Tibial artery (tissue), 4 donors: ENCODE measurements around the gene SEC14L5.

ENCODE experiments used
- DNase-seq, 2 donors: peaks; one replicate each; pipeline ENCODE4 v3.0.0-alpha.2; 2019
- H3K27ac ChIP-seq, 2 donors: fragments of 200-600 bp; sonication (generic) in 1 of 2; 1 replicate in 1 of 2; 2 replicates in 1 of 2; pipeline ENCODE4 v1.5.1; 2018 to 2019; ENCODE audit warnings: mild to moderate bottlenecking in 1 of 2
- H3K27me3 ChIP-seq, 2 donors: fragments of 200-600 bp; sonication (generic) in 1 of 2; one replicate each; pipeline versions ENCODE4 v1.5.1 to v1.6.0; 2016 to 2019
- H3K36me3 ChIP-seq, 3 donors: fragments of 200-600 bp; sonication (generic) in 2 of 3; one replicate each; pipeline ENCODE4 v1.5.1; 2016 to 2019; ENCODE audit warnings: mild to moderate bottlenecking in 2 of 3
- H3K4me1 ChIP-seq, 4 donors: fragments of 200-600 bp; sonication (generic) in 2 of 4; 1 replicate in 3 of 4; 2 replicates in 1 of 4; pipeline ENCODE4 v1.5.1; 2016 to 2019
- H3K4me3 ChIP-seq, 2 donors: fragments of 200-600 bp; sonication (generic) in 1 of 2; 1 replicate in 1 of 2; 2 replicates in 1 of 2; pipeline ENCODE4 v1.5.1; 2018 to 2019; ENCODE audit warnings: mild to moderate bottlenecking in 2 of 2
- H3K9me3 ChIP-seq, 3 donors: fragments of 200-600 bp; sonication (generic) in 1 of 3; one replicate each; pipeline ENCODE4 v1.5.1; 2016 to 2019
- CTCF ChIP-seq, 2 experiments: fragments of 200-600 bp in 1 of 2; fragments of 450-650 bp in 1 of 2; IDR thresholded peaks; one replicate each; pipeline ENCODE4 v1.5.1; 2017 to 2019; ENCODE audit warnings: antibody characterized with exemption in 2 of 2, mild to moderate bottlenecking in 1 of 2, moderate library complexity in 1 of 2
- intact Hi-C: fragments of 100-400 bp; cut with DNase I; formaldehyde crosslinking; loops from one replicate; pipeline ENCODE4 v1.15.0; 2023; ENCODE audit warnings: low total_unique reads

The SEC14L5 gene

GRCh38 chr16:4979164-4979563, 21.0 kb downstream of the SEC14L5 start:
- H3K9me3 ChIP-seq: peaks cover 0 to 7% (median 0%) of the 10 kb centered on the region in 3 donors
- intact Hi-C loops: no loop called here
- no peak for DNase-seq
- no peak for TF ChIP-seq CTCF (IDR thresholded peaks at IDR 0.05)
- no peaks in the 10 kb centered on the region for H3K36me3 ChIP-seq
- H3K27ac ChIP-seq: no peak overlapping the region
- no peaks in the 10 kb centered on the region for H3K27me3 ChIP-seq
- no peaks in the 10 kb centered on the region for H3K4me1 ChIP-seq
- no peak overlapping the region for H3K4me3 ChIP-seq

- Histone ChIP-seq H3K36me3 (no peaks in the 10 kb centered on the region), H3K4me3 (no peak overlapping the region), H3K27me3 (no peaks in the 10 kb centered on the region), H3K9me3 (peaks cover 0 to 10% (median 0%) of the 10 kb centered on the region in 3 donors), H3K4me1 (no peaks in the 10 kb centered on the region), H3K27ac (no peak overlapping the region)
- no peak for TF ChIP-seq CTCF (IDR thresholded peaks at IDR 0.05)
- intact Hi-C loops: no loop called here
- DNase-seq: no peak
These were observed 21.9 kb downstream of the SEC14L5 start for GRCh38 chr16:4979736-4980660.

- Histone ChIP-seq H3K4me3 (no peak overlapping the region), H3K36me3 (no peaks in the 10 kb centered on the region), H3K27me3 (no peaks in the 10 kb centered on the region), H3K4me1 (no peaks in the 10 kb centered on the region), H3K9me3 (peaks cover 0 to 10% (median 0%) of the 10 kb centered on the region in 3 donors), H3K27ac (no peak overlapping the region)
- no peak for TF ChIP-seq CTCF (IDR thresholded peaks at IDR 0.05)
- no peak for DNase-seq
- intact Hi-C loops: no loop called here
These were observed 22.6 kb downstream of the SEC14L5 start for GRCh38 chr16:4980691-4981090.

GRCh38 chr16:4981473-4981872, 23.3 kb downstream of the SEC14L5 start:
- peaks cover 0 to 7% (median 0%) of the 10 kb centered on the region in 3 donors for H3K9me3 ChIP-seq
- peaks cover 0 to 3% of the 10 kb centered on the region in 2 donors for H3K27me3 ChIP-seq
- H3K36me3 ChIP-seq: no peaks in the 10 kb centered on the region
- no peak for DNase-seq
- intact Hi-C loops: no loop called here
- no peaks in the 10 kb centered on the region for H3K4me1 ChIP-seq
- TF ChIP-seq CTCF (IDR thresholded peaks at IDR 0.05): no peak
- no peak overlapping the region for H3K27ac ChIP-seq
- no peak overlapping the region for H3K4me3 ChIP-seq

GRCh38 chr16:4982056-4982867, 24.1 kb downstream of the SEC14L5 start:
- no peak for DNase-seq
- H3K27me3 ChIP-seq: peaks cover 0 to 11% of the 10 kb centered on the region in 2 donors
- no peak for TF ChIP-seq CTCF (IDR thresholded peaks at IDR 0.05)
- no peak overlapping the region for H3K4me3 ChIP-seq
- no peaks in the 10 kb centered on the region for H3K4me1 ChIP-seq
- no peak overlapping the region for H3K27ac ChIP-seq
- intact Hi-C loops: no loop called here
- peaks cover 0 to 6% (median 0%) of the 10 kb centered on the region in 3 donors for H3K9me3 ChIP-seq
- no peaks in the 10 kb centered on the region for H3K36me3 ChIP-seq
